SU-DHL-6 (cell line): ENCODE results near the gene E4F1.

Experiments
- EZH2phosphoT487 ChIP-seq: fragments of 200-600 bp; sonication (generic), shearing (Covaris generic); conservative IDR thresholded peaks from 2 replicates; pipeline ENCODE4 v1.6.1; 2018; ENCODE audit warnings: mild to moderate bottlenecking, antibody characterized with exemption, low read length, moderate library complexity, mixed read lengths
- TF ChIP-seq, protein P1 (sequence below): fragments of 200-600 bp; sonication (generic); IDR thresholded peaks from one replicate; pipeline ENCODE4 v1.5.1; 2017; ENCODE audit warnings: antibody characterized with exemption, mild to moderate bottlenecking, low read length, moderate library complexity; ENCODE audit not compliant: insufficient read depth, poor library complexity, severe bottlenecking

DNA sequence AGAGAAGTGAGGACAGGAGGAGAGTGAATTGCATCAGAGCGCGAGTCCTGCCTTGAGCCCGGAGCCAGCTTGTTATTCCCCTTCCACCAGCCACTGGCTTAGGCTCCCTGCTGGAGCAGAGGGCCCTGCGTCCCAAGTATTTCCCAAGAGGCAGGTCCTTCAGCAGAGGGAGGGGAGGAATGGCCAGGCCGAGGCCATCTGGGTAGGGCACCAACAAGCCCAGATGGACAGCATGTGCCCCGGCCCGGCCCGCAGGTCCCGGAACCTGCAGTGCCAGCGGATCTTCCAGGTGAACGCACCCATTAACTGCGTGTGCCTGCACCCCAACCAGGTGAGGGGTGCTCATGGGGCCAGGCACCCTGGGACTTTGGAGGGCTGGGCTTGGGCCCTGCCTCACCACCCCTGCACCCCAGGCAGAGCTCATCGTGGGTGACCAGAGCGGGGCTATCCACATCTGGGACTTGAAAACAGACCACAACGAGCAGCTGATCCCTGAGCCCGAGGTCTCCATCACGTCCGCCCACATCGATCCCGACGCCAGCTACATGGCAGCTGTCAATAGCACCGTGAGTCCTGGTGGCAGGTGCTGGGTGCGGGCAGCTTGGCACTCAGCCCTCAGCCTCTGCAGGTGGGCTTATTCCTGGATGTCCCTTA lies 16.5 kb upstream of the E4F1 start:
- TF ChIP-seq, protein P1, sequence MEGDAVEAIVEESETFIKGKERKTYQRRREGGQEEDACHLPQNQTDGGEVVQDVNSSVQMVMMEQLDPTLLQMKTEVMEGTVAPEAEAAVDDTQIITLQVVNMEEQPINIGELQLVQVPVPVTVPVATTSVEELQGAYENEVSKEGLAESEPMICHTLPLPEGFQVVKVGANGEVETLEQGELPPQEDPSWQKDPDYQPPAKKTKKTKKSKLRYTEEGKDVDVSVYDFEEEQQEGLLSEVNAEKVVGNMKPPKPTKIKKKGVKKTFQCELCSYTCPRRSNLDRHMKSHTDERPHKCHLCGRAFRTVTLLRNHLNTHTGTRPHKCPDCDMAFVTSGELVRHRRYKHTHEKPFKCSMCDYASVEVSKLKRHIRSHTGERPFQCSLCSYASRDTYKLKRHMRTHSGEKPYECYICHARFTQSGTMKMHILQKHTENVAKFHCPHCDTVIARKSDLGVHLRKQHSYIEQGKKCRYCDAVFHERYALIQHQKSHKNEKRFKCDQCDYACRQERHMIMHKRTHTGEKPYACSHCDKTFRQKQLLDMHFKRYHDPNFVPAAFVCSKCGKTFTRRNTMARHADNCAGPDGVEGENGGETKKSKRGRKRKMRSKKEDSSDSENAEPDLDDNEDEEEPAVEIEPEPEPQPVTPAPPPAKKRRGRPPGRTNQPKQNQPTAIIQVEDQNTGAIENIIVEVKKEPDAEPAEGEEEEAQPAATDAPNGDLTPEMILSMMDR: no peak
- no peak for TF ChIP-seq EZH2phosphoT487
